GM18867 (cell line): ENCODE results near the gene ZBTB40.

Experiments
- ATAC-seq: cut with Tn5 transposase; IDR thresholded peaks from one replicate; pipeline ENCODE4 v1.9.1; 2021; ENCODE audit warnings: mild to moderate bottlenecking, moderate library complexity; ENCODE audit not compliant: unreplicated experiment

ZBTB40 gene

GRCh38 chr1:22420455-22421053, 31.1 kb upstream of the ZBTB40 start:
- no peak for ATAC-seq

- ATAC-seq: no peak
Measured at GRCh38 chr1:22426781-22427180, 24.9 kb upstream of the ZBTB40 start.

GRCh38 chr1:22428672-22429071, 23.0 kb upstream of the ZBTB40 start:
- no peak for ATAC-seq

- ATAC-seq: no peak
Measured at GRCh38 chr1:22431965-22432364, 19.7 kb upstream of the ZBTB40 start.

GRCh38 chr1:22434717-22435116, 16.9 kb upstream of the ZBTB40 start:
- ATAC-seq: no peak

- no peak for ATAC-seq
Measured at GRCh38 chr1:22436948-22437347, 14.7 kb upstream of the ZBTB40 start.

GRCh38 chr1:22437573-22437972, 14.1 kb upstream of the ZBTB40 start:
- no peak for ATAC-seq

GRCh38 chr1:22440582-22440981, 11.1 kb upstream of the ZBTB40 start:
- no peak for ATAC-seq

- no peak for ATAC-seq
Measured at GRCh38 chr1:22442212-22442894, 9.3 kb upstream of the ZBTB40 start.

- no peak for ATAC-seq
Measured at GRCh38 chr1:22443332-22443731, 8.3 kb upstream of the ZBTB40 start.

GRCh38 chr1:22444856-22445255, 6.8 kb upstream of the ZBTB40 start:
- no peak for ATAC-seq

GRCh38 chr1:22447621-22448111, 4.0 kb upstream of the ZBTB40 start:
- ATAC-seq: no peak

GRCh38 chr1:22449636-22450035, 2.0 kb upstream of the ZBTB40 start:
- ATAC-seq: no peak

- no peak for ATAC-seq
Measured at GRCh38 chr1:22450351-22451021, 1.2 kb upstream of the ZBTB40 start.

GRCh38 chr1:22452481-22452957, 868 bp downstream of the ZBTB40 start:
- ATAC-seq: no peak

- ATAC-seq: no peak
Measured at GRCh38 chr1:22453181-22453580, 1.5 kb downstream of the ZBTB40 start.

- no peak for ATAC-seq
Measured at GRCh38 chr1:22454476-22455056, 2.9 kb downstream of the ZBTB40 start.

GRCh38 chr1:22457345-22457744, 5.7 kb downstream of the ZBTB40 start:
- ATAC-seq: no peak

- ATAC-seq: no peak
Measured at GRCh38 chr1:22457836-22458235, 6.2 kb downstream of the ZBTB40 start.

- ATAC-seq: no peak
Measured at GRCh38 chr1:22461100-22461499, 9.4 kb downstream of the ZBTB40 start.

GRCh38 chr1:22461678-22462527, 10.3 kb downstream of the ZBTB40 start:
- ATAC-seq: no peak
